Measurements from ENCODE around the gene PRKG1. TPM values are rescaled to one million over a fixed set of nuclear protein-coding genes. Genes with fewer than 3 reads are reported as not detected.
A peak's percentile ranks its signal among the peaks of the same experiment; 100 is the strongest.

The PRKG1 gene
- total and polyA plus RNA-seq, 2 donors from 2014 or later, result 3.6 to 14.8 TPM

DNA sequence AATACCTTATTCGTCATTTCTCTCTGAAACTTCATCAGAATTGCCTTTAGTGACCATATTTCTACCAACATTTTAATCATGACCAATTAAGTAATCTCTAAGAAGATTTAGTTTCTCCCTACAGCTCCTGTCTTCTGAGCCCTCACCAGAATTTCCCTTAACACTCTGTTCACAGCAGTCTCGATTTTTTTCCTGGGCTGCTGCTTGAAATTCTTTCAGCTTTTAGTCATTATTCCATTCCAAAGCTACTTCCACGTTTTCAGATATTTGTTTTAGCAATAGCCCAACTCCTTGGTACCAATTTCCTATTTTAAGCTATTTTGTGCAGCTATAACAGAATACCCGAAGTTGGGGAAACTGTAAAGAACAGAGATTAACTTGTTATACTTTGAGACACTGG lies 1047.4 kb downstream of the PRKG1 start:
- Histone ChIP-seq H3K27ac (ENCODE audit: low read depth in 2 of 2, low read length in 2 of 2) (no peak overlapping the region), H3K9me3 (ENCODE audit: control insufficient read depth in 2 of 3, insufficient read depth in 1 of 3, low read length in 3 of 3) (no peaks in the 10 kb centered on the region), H3K4me3 (ENCODE audit: low read length in 3 of 3) (no peak overlapping the region), H3K36me3 (ENCODE audit: control insufficient read depth in 2 of 3, insufficient read depth in 3 of 3, low read length in 3 of 3) (no peaks in the 10 kb centered on the region), H3K4me1 (ENCODE audit: control insufficient read depth in 2 of 3, insufficient read depth in 2 of 3, low read depth in 1 of 3, low read length in 3 of 3) (no peaks in the 10 kb centered on the region), H3K9ac (ENCODE audit: low read length in 3 of 3) (no peak overlapping the region), H3K27me3 (ENCODE audit: control insufficient read depth, insufficient read depth, low read length) (no peaks in the 10 kb centered on the region)
- intact Hi-C loops (cut with DNase I), result no loop called here
- no peak for DNase-seq
- no peak for FAIRE-seq
- no peak for TF ChIP-seq CTCF (IDR thresholded peaks at IDR 0.05; ENCODE audit: borderline replicate concordance, extremely low read depth, insufficient read depth)

GRCh38 chr10:52128056-52128683 lies 1053.9 kb downstream of the PRKG1 start:
- H3K27me3 ChIP-seq (ENCODE audit: control insufficient read depth, insufficient read depth, low read length), result no peaks in the 10 kb centered on the region
- no peaks in the 10 kb centered on the region for H3K36me3 ChIP-seq (ENCODE audit: control insufficient read depth in 2 of 3, insufficient read depth in 3 of 3, low read length in 3 of 3)
- H3K9ac ChIP-seq (ENCODE audit: low read length in 3 of 3), result no peak overlapping the region
- H3K9me3 ChIP-seq (ENCODE audit: control insufficient read depth in 2 of 3, insufficient read depth in 1 of 3, low read length in 3 of 3), result no peaks in the 10 kb centered on the region
- H3K4me3 ChIP-seq (ENCODE audit: low read length in 3 of 3), result no peak overlapping the region
- peak in 4 of 5 donors; percentile 35 to 83 (median 69) for DNase-seq
- no peaks in the 10 kb centered on the region for H3K4me1 ChIP-seq (ENCODE audit: control insufficient read depth in 2 of 3, insufficient read depth in 2 of 3, low read depth in 1 of 3, low read length in 3 of 3)
- no peak for TF ChIP-seq CTCF (IDR thresholded peaks at IDR 0.05; ENCODE audit: borderline replicate concordance, extremely low read depth, insufficient read depth)
- FAIRE-seq, result no peak
- intact Hi-C loops (cut with DNase I), result no loop called here
- no peak overlapping the region for H3K27ac ChIP-seq (ENCODE audit: low read depth in 2 of 2, low read length in 2 of 2)

GRCh38 chr10:52129410-52130178 lies 1055.3 kb downstream of the PRKG1 start:
- no peak for TF ChIP-seq CTCF (IDR thresholded peaks at IDR 0.05; ENCODE audit: borderline replicate concordance, extremely low read depth, insufficient read depth)
- Histone ChIP-seq H3K27me3 (ENCODE audit: control insufficient read depth, insufficient read depth, low read length) (no peaks in the 10 kb centered on the region), H3K4me1 (ENCODE audit: control insufficient read depth in 2 of 3, insufficient read depth in 2 of 3, low read depth in 1 of 3, low read length in 3 of 3) (no peaks in the 10 kb centered on the region), H3K9ac (ENCODE audit: low read length in 3 of 3) (no peak overlapping the region), H3K9me3 (ENCODE audit: control insufficient read depth in 2 of 3, insufficient read depth in 1 of 3, low read length in 3 of 3) (no peaks in the 10 kb centered on the region), H3K4me3 (ENCODE audit: low read length in 3 of 3) (no peak overlapping the region), H3K36me3 (ENCODE audit: control insufficient read depth in 2 of 3, insufficient read depth in 3 of 3, low read length in 3 of 3) (no peaks in the 10 kb centered on the region), H3K27ac (ENCODE audit: low read depth in 2 of 2, low read length in 2 of 2) (no peak overlapping the region)
- DNase-seq (no peak), FAIRE-seq (no peak)
- intact Hi-C loops (cut with DNase I), result no loop called here
